ENCODE measurements around the gene RPUSD1.

Gene RPUSD1

GRCh38 chr16:785563-786535 lies 2.3 kb downstream of the RPUSD1 start:
- H3K4me3 ChIP-seq (ENCODE audit: low read depth, low read length, poor library complexity, severe bottlenecking): no peak overlapping the region
- H3F3A ChIP-seq (ENCODE audit: insufficient read depth, low read length): no peaks in the 10 kb centered on the region
- H4K20me1 ChIP-seq (ENCODE audit: insufficient read depth, low read length): no peaks in the 10 kb centered on the region
- peaks cover 23% of the 10 kb centered on the region for H3K4me1 ChIP-seq (ENCODE audit: insufficient read depth, low read length, severe bottlenecking)
- H3K36me3 ChIP-seq (ENCODE audit: insufficient read depth, low read length): peaks cover 24% of the 10 kb centered on the region
- no peak overlapping the region for H2AFZ ChIP-seq (ENCODE audit: low read length)
- no peaks in the 10 kb centered on the region for H3K79me2 ChIP-seq (ENCODE audit: insufficient read depth, low read length)
- H3K4me2 ChIP-seq (ENCODE audit: low read length): no peak overlapping the region
- H3K9me2 ChIP-seq (ENCODE audit: low read depth, low read length): no peaks in the 10 kb centered on the region
- no peaks in the 10 kb centered on the region; the same call in 1 of the 2 replicates for H3K27me3 ChIP-seq (ENCODE audit: insufficient read depth, low read length)
- TF ChIP-seq EZH2 (IDR thresholded peaks at IDR 0.05; ENCODE audit: borderline replicate concordance, low read length) (no peak), CTCF (IDR thresholded peaks at IDR 0.05; ENCODE audit: low read length) (peak; percentile 74)
- no peak overlapping the region for H3K27ac ChIP-seq (ENCODE audit: low read depth, low read length, poor library complexity, severe bottlenecking)
- H3K9me3 ChIP-seq (ENCODE audit: low read length): no peaks in the 10 kb centered on the region
- H3K9ac ChIP-seq (ENCODE audit: low read length): no peak overlapping the region

- Histone ChIP-seq H3K9ac (ENCODE audit: low read length) (no peak overlapping the region), H3K9me2 (ENCODE audit: low read depth, low read length) (no peaks in the 10 kb centered on the region), H3K36me3 (ENCODE audit: insufficient read depth, low read length) (peaks cover 22% of the 10 kb centered on the region), H3K9me3 (ENCODE audit: low read length) (no peaks in the 10 kb centered on the region), H4K20me1 (ENCODE audit: insufficient read depth, low read length) (no peaks in the 10 kb centered on the region), H2AFZ (ENCODE audit: low read length) (no peak overlapping the region), H3K4me3 (ENCODE audit: low read depth, low read length, poor library complexity, severe bottlenecking) (no peak overlapping the region), H3K4me2 (ENCODE audit: low read length) (no peak overlapping the region), H3K27ac (ENCODE audit: low read depth, low read length, poor library complexity, severe bottlenecking) (no peak overlapping the region), H3K27me3 (ENCODE audit: insufficient read depth, low read length) (no peaks in the 10 kb centered on the region; the same call in 1 of the 2 replicates), H3K79me2 (ENCODE audit: insufficient read depth, low read length) (no peaks in the 10 kb centered on the region), H3F3A (ENCODE audit: insufficient read depth, low read length) (no peaks in the 10 kb centered on the region), H3K4me1 (ENCODE audit: insufficient read depth, low read length, severe bottlenecking) (peaks cover 17% of the 10 kb centered on the region)
- no peak for TF ChIP-seq EZH2 (IDR thresholded peaks at IDR 0.05; ENCODE audit: borderline replicate concordance, low read length)
- TF ChIP-seq CTCF (IDR thresholded peaks at IDR 0.05; ENCODE audit: low read length): no peak
Measured at GRCh38 chr16:784431-784830, 3.8 kb downstream of the RPUSD1 start.

- Histone ChIP-seq H3K36me3 (ENCODE audit: insufficient read depth, low read length) (peaks cover 22% of the 10 kb centered on the region), H2AFZ (ENCODE audit: low read length) (no peak overlapping the region), H4K20me1 (ENCODE audit: insufficient read depth, low read length) (no peaks in the 10 kb centered on the region), H3K27me3 (ENCODE audit: insufficient read depth, low read length) (no peaks in the 10 kb centered on the region; the same call in 1 of the 2 replicates), H3K79me2 (ENCODE audit: insufficient read depth, low read length) (no peaks in the 10 kb centered on the region), H3K4me1 (ENCODE audit: insufficient read depth, low read length, severe bottlenecking) (peaks cover 11% of the 10 kb centered on the region), H3K27ac (ENCODE audit: low read depth, low read length, poor library complexity, severe bottlenecking) (no peak overlapping the region), H3K9me3 (ENCODE audit: low read length) (no peaks in the 10 kb centered on the region), H3K9ac (ENCODE audit: low read length) (no peak overlapping the region), H3K4me3 (ENCODE audit: low read depth, low read length, poor library complexity, severe bottlenecking) (no peak overlapping the region), H3K4me2 (ENCODE audit: low read length) (no peak overlapping the region), H3K9me2 (ENCODE audit: low read depth, low read length) (no peaks in the 10 kb centered on the region), H3F3A (ENCODE audit: insufficient read depth, low read length) (no peaks in the 10 kb centered on the region)
- TF ChIP-seq CTCF (IDR thresholded peaks at IDR 0.05; ENCODE audit: low read length) (no peak), EZH2 (IDR thresholded peaks at IDR 0.05; ENCODE audit: borderline replicate concordance, low read length) (no peak)
Measured at GRCh38 chr16:783404-784161, 4.6 kb downstream of the RPUSD1 start.

All from OCI-LY1 (cell line).